GM18520 (cell line): Measurements from ENCODE around the gene LNX1.

Source experiments
- ATAC-seq: cut with Tn5 transposase; IDR thresholded peaks from one replicate; pipeline ENCODE4 v1.9.1; 2021; ENCODE audit not compliant: unreplicated experiment

The LNX1 gene

GRCh38 chr4:53591372-53591892, at the start of gene LNX1:
TSS of gene LNX1 (minus strand) at chr4:53591486. CDS start at chr4:53574002, 17,484 bp downstream.
- no peak for ATAC-seq

GRCh38 chr4:53640576-53641453, 49.5 kb upstream of the LNX1 start:
- ATAC-seq = peak; percentile 81

DNA sequence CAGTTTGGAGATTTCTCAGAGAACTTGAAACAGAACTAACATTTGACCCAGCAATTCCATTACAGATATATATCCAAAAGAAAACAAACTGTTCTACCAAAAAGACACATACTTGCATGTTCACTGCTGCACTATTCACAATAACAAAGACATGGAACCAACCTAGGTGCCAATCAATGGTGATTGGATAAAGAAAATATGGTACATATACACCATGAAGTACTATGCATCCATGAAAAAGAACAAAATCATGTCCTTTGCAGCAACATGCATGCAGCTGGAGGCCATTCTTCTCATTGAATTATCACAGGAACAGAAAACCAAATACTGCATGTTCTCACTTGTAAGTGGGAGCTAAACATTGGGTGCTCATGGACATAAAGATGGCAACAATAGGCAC, 47.6 kb upstream of the LNX1 start:
- no peak for ATAC-seq

GRCh38 chr4:53637348-53637747, 46.1 kb upstream of the LNX1 start:
- ATAC-seq = no peak

DNA sequence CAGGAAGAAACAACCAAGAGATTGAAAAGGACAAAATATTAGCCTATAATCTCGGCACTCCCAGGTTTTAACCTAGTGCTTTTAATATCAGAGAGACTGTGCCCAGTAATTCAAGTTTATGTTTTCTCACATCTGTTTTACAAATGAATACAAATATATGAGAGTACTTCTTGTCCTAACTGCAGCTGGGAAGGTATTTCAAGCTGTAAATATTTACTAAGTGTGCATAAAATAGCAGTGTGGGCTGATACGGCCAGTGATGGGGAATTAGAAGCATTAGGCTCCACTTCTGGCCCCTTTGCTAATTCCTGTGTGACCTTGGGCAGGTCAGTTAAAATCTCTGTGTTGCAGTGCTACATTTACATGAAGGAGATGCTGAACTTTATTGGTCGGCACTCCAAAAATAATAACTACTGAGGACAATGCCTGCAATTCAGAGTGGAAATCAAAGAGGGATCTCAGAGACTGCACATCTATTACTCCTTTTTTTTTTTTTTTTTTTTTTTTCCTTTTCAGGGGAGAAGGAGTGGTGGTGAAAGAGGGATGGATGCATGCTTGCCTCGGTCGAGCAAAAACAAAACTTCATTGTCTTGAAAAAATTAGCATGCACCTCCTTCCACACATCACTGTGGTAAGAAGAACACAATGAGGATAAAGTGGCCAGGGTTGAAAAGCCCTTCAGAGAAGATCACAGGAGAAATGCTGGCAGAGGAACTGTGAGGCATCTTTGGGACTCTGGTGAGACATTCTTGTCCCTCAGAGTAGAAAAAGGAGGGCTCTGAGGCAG, 44.6 kb upstream of the LNX1 start:
- no peak for ATAC-seq

GRCh38 chr4:53633608-53634007, 42.3 kb upstream of the LNX1 start:
- no peak for ATAC-seq

DNA sequence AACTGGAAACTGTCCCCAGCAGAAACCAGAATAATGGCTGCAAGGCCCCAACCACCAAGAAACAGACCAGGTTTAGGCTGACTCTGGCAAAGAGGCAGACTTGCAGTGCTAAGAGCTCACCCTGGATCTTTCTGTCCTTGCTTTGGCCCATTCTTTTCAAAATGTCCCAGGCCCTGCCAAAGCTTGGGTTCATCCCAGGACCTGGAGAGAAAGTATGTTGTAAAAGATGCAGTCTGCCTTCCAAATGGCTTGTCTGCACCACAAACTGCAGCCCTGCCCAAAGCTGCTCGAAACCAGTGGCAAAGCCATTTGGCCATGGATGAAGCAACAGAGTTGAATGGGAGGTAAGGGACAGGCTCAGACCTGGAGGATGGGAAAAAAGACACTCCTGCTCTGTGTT, 38.0 kb upstream of the LNX1 start:
- ATAC-seq = no peak

GRCh38 chr4:53626491-53626890, 35.2 kb upstream of the LNX1 start:
- ATAC-seq = no peak

DNA sequence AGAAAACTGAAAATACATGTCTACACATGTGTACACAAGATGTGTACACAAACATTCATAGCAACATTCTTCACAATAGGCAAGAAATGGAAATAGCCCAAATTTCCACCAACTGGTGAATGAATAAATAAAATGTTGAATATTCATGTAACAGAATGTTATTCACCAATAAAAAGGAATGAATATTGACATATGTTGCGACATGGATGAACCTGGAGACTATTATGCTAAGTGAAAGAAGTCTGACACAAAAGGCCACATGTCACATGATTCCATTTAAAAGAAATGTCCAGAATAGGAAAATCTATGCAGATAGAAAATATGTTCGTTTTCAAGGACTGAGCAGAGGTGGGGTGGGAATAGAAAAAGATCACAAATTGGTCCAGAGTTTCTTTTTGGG, 34.6 kb upstream of the LNX1 start:
- ATAC-seq = no peak

- ATAC-seq = no peak
These were observed 31.5 kb upstream of the LNX1 start for GRCh38 chr4:53622739-53623151.

- no peak for ATAC-seq
These were observed 29.7 kb upstream of the LNX1 start for GRCh38 chr4:53620956-53621355.

DNA sequence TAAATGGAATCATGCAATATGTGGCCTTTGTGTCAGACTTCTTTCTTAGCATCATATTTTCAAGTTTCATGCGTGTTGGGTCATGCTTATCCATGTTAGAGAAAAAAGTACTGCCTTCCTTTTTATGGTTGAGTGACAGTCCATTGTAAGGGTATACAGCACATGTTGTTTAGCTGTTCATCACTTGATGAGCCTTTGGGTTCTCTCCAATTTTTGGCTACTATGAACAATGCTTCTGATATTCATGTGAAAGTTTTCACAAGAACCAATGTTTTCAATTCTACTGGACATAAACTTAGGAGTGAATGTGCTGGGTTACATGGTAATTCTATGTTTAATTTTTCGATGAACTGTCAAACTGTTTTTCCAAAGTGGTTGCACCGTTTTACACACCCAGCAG, 28.1 kb upstream of the LNX1 start:
- no peak for ATAC-seq

GRCh38 chr4:53618321-53618720, 27.0 kb upstream of the LNX1 start:
- no peak for ATAC-seq

- ATAC-seq = no peak
These were observed 25.9 kb upstream of the LNX1 start for GRCh38 chr4:53617101-53617680.

- no peak for ATAC-seq
These were observed 24.9 kb upstream of the LNX1 start for GRCh38 chr4:53616219-53616618.

GRCh38 chr4:53614591-53614990, 23.3 kb upstream of the LNX1 start:
- no peak for ATAC-seq

DNA sequence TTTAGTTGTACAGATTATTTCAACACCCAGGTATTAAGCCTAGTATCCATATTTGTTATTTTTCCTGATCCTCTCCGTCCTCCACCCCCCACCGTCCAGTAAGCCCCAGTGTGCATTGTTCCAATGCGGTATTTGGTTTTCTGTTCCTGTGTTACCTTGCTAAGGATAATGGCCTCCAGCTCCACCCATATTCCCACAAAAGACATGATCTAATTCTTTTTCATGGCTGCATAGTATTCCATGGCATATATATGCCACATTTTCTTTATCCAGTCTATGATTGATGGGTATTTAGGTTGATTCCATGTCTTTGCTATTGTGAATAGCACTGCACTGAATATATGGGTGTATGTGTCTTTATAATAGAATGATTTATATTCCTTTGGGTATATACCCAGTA, 22.1 kb upstream of the LNX1 start:
- ATAC-seq = no peak

GRCh38 chr4:53608649-53609048, 17.4 kb upstream of the LNX1 start:
- ATAC-seq = no peak

GRCh38 chr4:53608242-53608641, 17.0 kb upstream of the LNX1 start:
- no peak for ATAC-seq

- ATAC-seq = no peak
These were observed 14.5 kb upstream of the LNX1 start for GRCh38 chr4:53605783-53606182.

DNA sequence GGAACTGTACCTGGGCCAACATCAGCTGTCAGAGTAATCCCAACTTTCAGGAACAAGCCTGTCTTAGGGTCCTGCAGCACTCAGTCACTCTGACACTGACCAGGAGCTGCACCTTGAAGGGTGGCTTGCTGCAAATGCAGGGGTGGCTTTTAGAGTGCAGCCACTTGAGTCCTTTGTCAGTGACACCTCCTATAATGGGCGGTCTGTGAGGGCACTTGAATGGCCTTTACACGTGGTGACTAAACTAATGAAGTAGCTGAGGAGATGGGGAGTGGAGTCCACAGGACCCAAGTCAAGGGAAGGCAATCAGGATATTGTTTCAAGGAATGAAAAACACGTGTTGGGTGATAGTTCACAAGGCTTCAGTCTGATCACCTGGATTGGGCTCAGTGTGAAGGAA, 11.1 kb upstream of the LNX1 start:
- no peak for ATAC-seq
